SK-N-SH (cell line): ENCODE results near the gene UNC5B. TPM values are rescaled to one million over a fixed set of nuclear protein-coding genes. Genes with fewer than 3 reads are reported as not detected.

ENCODE experiments used
- CTCF ChIA-PET: fragments of 300-600, 350-600 bp; formaldehyde crosslinking; extraction: SDS; loops from one replicate; lab custom pipeline; 2021; lab: Yijun Ruan, JAX
- POLR2A ChIA-PET: fragments of 350-600 bp; sonication (Branson Sonifier 250); formaldehyde crosslinking; extraction: SDS; loops from one replicate; lab custom pipeline; 2020; ENCODE audit warnings: antibody characterized with exemption, inconsistent platforms; lab: Yijun Ruan, JAX
- DNase-seq: peaks from one replicate; pipeline ENCODE4 v3.0.0; 2012
- H2AFZ ChIP-seq: fragments of 200-600 bp; sonication (generic); 2 replicates; pipeline ENCODE4 v1.8.1; 2016; ENCODE audit warnings: antibody characterized with exemption, mild to moderate bottlenecking, low read depth
- H3F3A ChIP-seq: fragments of 200-600 bp; sonication (generic); replicated peaks from 2 replicates; pipeline ENCODE3; 2016; ENCODE audit warnings: antibody characterized with exemption, mild to moderate bottlenecking; ENCODE audit not compliant: insufficient read depth
- H3K27ac ChIP-seq, 2 experiments: fragments of 200-500 bp in 1 of 2; fragments of 200-600 bp in 1 of 2; sonication (Bioruptor generic) in 1 of 2; sonication (generic), shearing (Covaris generic) in 1 of 2; 2 replicates each; pipeline versions ENCODE4 v1.5.1 to v1.6.1; 2014 to 2016; ENCODE audit warnings: low read depth in 2 of 2, inconsistent platforms in 1 of 2, low read length in 1 of 2, mild to moderate bottlenecking in 1 of 2, mixed read lengths in 1 of 2
- H3K27me3 ChIP-seq: fragments of 200-600 bp; sonication (generic), shearing (Covaris generic); 2 replicates; pipeline ENCODE4 v1.6.1; 2016; ENCODE audit warnings: mixed run types; ENCODE audit not compliant: insufficient read depth
- H3K36me3 ChIP-seq, 2 experiments: fragments of 200-500 bp in 1 of 2; fragments of 200-600 bp in 1 of 2; sonication (Bioruptor generic) in 1 of 2; sonication (generic) in 1 of 2; replicated peaks in 1 of 2; 2 replicates each; pipeline versions ENCODE3 to v1.5.1; 2014 to 2016; ENCODE audit warnings: low read length in 1 of 2, mild to moderate bottlenecking in 1 of 2; ENCODE audit not compliant: insufficient read depth in 2 of 2, control insufficient read depth in 1 of 2
- H3K4me1 ChIP-seq, 2 experiments: fragments of 200-500 bp in 1 of 2; fragments of 200-600 bp in 1 of 2; sonication (Bioruptor generic) in 1 of 2; sonication (generic), shearing (Covaris generic) in 1 of 2; 2 replicates each; pipeline versions ENCODE4 v1.5.1 to v1.6.1; 2014 to 2016; ENCODE audit warnings: low read depth in 1 of 2, low read length in 1 of 2, mixed run types in 1 of 2; ENCODE audit not compliant: insufficient read depth in 2 of 2, control insufficient read depth in 1 of 2
- H3K4me2 ChIP-seq: fragments of 200-600 bp; sonication (generic), shearing (Covaris generic); 2 replicates; pipeline ENCODE4 v1.6.1; 2017; ENCODE audit warnings: mixed run types
- H3K4me3 ChIP-seq, 2 experiments: fragments of 200-500 bp in 1 of 2; fragments of 200-600 bp in 1 of 2; sonication (Bioruptor generic) in 1 of 2; sonication (generic), shearing (Covaris generic) in 1 of 2; 2 replicates each; pipeline versions ENCODE4 v1.5.1 to v1.8.1; 2014 to 2016; ENCODE audit warnings: low read depth in 2 of 2, inconsistent platforms in 1 of 2, low read length in 1 of 2, mild to moderate bottlenecking in 1 of 2, mixed read lengths in 1 of 2, moderate library complexity in 1 of 2
- H3K79me2 ChIP-seq: fragments of 200-600 bp; sonication (generic); 2 replicates; pipeline ENCODE4 v1.8.1; 2017; ENCODE audit warnings: mild to moderate bottlenecking; ENCODE audit not compliant: insufficient read depth
- H3K9ac ChIP-seq: fragments of 200-600 bp; sonication (generic); 2 replicates; pipeline ENCODE4 v1.6.1; 2017; ENCODE audit warnings: mixed run types
- H3K9me2 ChIP-seq: fragments of 200-600 bp; sonication (generic); 2 replicates; pipeline ENCODE4 v1.6.1; 2017; ENCODE audit warnings: mixed run types
- H3K9me3 ChIP-seq: fragments of 200-600 bp; sonication (generic); 2 replicates; pipeline ENCODE4 v1.6.1; 2017; ENCODE audit warnings: mixed run types, mild to moderate bottlenecking, moderate library complexity
- H4K20me1 ChIP-seq: fragments of 200-600 bp; sonication (generic); 2 replicates; pipeline ENCODE4 v1.6.1; 2017; ENCODE audit warnings: mild to moderate bottlenecking, mixed run types; ENCODE audit not compliant: insufficient read depth
- EZH2phosphoT487 ChIP-seq: fragments of 200-600 bp; sonication (generic); IDR thresholded peaks from 2 replicates; pipeline ENCODE4 v1.6.1; 2017; ENCODE audit warnings: low read depth, mixed run types, mild to moderate bottlenecking, antibody characterized with exemption, moderate library complexity, borderline replicate concordance
- GATA2 ChIP-seq: sonication (generic); formaldehyde crosslinking; IDR thresholded peaks from 2 replicates; pipeline ENCODE4 v1.5.0; 2020; ENCODE audit warnings: mild to moderate bottlenecking, missing genetic modification reagents
- MXI1 ChIP-seq: IDR thresholded peaks from 2 replicates; pipeline ENCODE4 v1.6.1; 2012; ENCODE audit warnings: mild to moderate bottlenecking, low read depth, low read length, improper control_type of control experiment
- POLR2AphosphoS5 ChIP-seq: IDR thresholded peaks from 2 replicates; pipeline ENCODE4 v1.6.1; 2012; ENCODE audit warnings: low read depth, low read length
- RCOR1 ChIP-seq: fragments of 150-350 bp; IDR thresholded peaks from 2 replicates; pipeline ENCODE4 v1.6.1; 2017; ENCODE audit warnings: antibody characterized with exemption, low read length
- RXRA ChIP-seq: IDR thresholded peaks from 2 replicates; pipeline ENCODE4 v1.4.0; 2012; ENCODE audit warnings: low read depth, mild to moderate bottlenecking, borderline replicate concordance
- TCF12 ChIP-seq: IDR thresholded peaks from 2 replicates; pipeline ENCODE4 v1.4.0; 2012
- WGBS: methylation state at CpG from one replicate; pipeline ENCODE4 v1.1.6; 2017; ENCODE audit warnings: low lambda C conversion rate; 5-methylcytosine and 5-hydroxymethylcytosine counted together
- polyA plus RNA-seq, 3 experiments: library from polyadenylated mRNA; depleted of rRNA; stranded (reverse); fragments of >200 nt; gene quantifications; 2 replicates each; pipeline ENCODE4 v1.2.3, GENCODE V29; 2012
- TF ChIP-seq, protein P1 (sequence below): fragments of 150-350 bp; IDR thresholded peaks from 2 replicates; pipeline ENCODE4 v1.6.1; 2017; ENCODE audit warnings: antibody characterized with exemption, low read length, low read depth, borderline replicate concordance
- TF ChIP-seq, protein P2 (sequence below): IDR thresholded peaks from 2 replicates; pipeline ENCODE4 v1.4.0; 2012; ENCODE audit warnings: low read depth, borderline replicate concordance
- TF ChIP-seq, protein P3 (sequence below): IDR thresholded peaks from 2 replicates; pipeline ENCODE4; 2012

Gene UNC5B
- polyA plus RNA-seq, 1 of the 3 experiments (the other 2 are of a cell fraction): 13.8 TPM

DNA sequence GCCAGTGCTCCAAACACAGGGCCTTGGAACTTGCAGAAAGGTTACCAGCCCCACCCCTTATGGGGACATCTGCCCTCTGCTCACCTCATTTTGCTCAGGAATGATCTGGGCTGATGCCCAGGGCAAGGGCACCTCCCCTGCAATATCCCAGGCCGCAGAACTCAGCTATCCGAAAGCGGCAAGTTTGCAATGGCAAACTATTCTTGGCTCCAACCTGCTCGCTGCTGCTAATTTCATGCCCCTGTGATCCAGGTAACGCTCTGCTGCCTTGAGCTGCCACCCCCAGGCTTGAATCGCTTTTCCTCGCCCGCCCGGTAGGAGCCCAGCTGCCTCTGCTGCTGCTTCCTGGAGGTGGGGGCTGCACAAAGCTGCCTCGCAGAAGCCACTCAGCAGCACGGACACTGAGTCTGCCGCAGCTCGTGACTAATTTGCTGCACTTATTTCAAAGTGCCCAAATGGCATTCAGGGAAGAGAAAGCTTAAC is 124.9 kb downstream of the UNC5B start:
- no peak overlapping the region for H3K9ac ChIP-seq
- 89% methylated on average over 10 of the region's 13 CpGs for WGBS
- no peak overlapping the region for H2AFZ ChIP-seq
- TF ChIP-seq, protein P1, sequence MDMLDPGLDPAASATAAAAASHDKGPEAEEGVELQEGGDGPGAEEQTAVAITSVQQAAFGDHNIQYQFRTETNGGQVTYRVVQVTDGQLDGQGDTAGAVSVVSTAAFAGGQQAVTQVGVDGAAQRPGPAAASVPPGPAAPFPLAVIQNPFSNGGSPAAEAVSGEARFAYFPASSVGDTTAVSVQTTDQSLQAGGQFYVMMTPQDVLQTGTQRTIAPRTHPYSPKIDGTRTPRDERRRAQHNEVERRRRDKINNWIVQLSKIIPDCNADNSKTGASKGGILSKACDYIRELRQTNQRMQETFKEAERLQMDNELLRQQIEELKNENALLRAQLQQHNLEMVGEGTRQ: no peak
- TF ChIP-seq RXRA: no peak
- peaks cover 0 to 2% of the 10 kb centered on the region in 2 experiments for H3K36me3 ChIP-seq
- H3F3A ChIP-seq: no peaks in the 10 kb centered on the region
- H3K27me3 ChIP-seq: no peaks in the 10 kb centered on the region
- H3K4me2 ChIP-seq: no peak overlapping the region
- ChIA-PET POLR2A (no interaction called here), CTCF (interaction anchor here (0.7 to 12.4 kb wide), 5 partner anchors 17 to 371 kb away, joined by 3 to 99 read pairs (median 7); partner anchors contain the start of gene SLC29A3)
- H3K9me3 ChIP-seq: no peaks in the 10 kb centered on the region
- H4K20me1 ChIP-seq: no peaks in the 10 kb centered on the region
- H3K4me3 ChIP-seq: no peak overlapping the region
- H3K9me2 ChIP-seq: no peaks in the 10 kb centered on the region
- DNase-seq: no peak
- H3K79me2 ChIP-seq: no peaks in the 10 kb centered on the region
- H3K4me1 ChIP-seq: peaks cover 0 to 15% of the 10 kb centered on the region in 2 experiments; a peak in 1 of 4 replicates
- H3K27ac ChIP-seq: no peak overlapping the region

DNA sequence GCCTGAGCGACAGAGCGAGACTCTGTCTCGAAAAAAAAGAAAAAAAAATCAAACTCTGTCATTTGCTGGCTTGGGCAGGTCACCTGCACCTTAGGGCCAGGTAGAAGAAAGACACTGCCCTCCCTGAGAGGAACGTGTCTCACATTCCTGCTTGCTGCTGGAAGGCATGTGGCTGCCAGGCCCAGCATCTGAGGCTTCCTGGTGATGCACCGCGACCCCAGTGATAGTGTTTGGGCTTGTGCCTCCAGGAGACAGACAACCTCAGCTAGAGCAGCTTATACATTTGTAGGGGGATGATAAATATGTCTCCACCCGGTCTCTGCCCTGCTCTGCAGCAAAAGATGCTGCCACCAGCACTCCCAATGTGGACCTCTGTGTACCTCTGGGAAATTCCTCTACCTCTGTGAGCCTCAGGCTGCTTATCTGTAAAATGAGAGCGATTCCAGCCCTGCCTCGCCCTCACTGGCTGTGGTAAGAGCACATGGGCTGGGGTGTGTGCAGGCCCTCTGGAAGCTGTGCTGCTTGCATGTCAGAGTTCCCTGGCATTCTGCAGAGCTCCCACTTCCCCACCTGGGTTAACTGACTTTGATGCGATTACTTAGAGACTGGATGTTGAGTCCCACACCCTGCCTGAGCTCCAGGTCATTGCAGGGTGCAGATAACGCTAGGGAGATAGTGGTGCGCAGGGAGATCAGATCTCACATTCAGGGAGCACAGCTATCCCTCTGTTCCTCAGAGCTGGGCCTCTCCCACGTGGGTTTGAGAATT is 126.5 kb downstream of the UNC5B start:
- Histone ChIP-seq H4K20me1 (no peaks in the 10 kb centered on the region), H3K79me2 (no peaks in the 10 kb centered on the region), H3K27ac (no peak overlapping the region; a peak in 1 of 4 replicates), H3K9ac (no peak overlapping the region), H3K9me2 (no peaks in the 10 kb centered on the region), H3K4me1 (peaks cover 0 to 17% of the 10 kb centered on the region in 2 experiments; a peak in 1 of 4 replicates), H3K4me3 (no peak overlapping the region), H3K36me3 (peaks cover 0 to 2% of the 10 kb centered on the region in 2 experiments), H3K27me3 (no peaks in the 10 kb centered on the region), H3F3A (no peaks in the 10 kb centered on the region), H3K9me3 (no peaks in the 10 kb centered on the region), H2AFZ (no peak overlapping the region), H3K4me2 (no peak overlapping the region)
- 85% methylated on average over 9 of the region's 13 CpGs for WGBS
- CTCF ChIA-PET: interaction anchor here (0.6 to 12.4 kb wide), 9 partner anchors 13 to 369 kb away, joined by 3 to 99 read pairs (median 7); partner anchors contain the start of gene SLC29A3
- POLR2A ChIA-PET: no interaction called here
- peak; percentile 48 for DNase-seq
- TF ChIP-seq GATA2: peak; percentile 72
- no peak for TF ChIP-seq POLR2AphosphoS5
- TF ChIP-seq, protein P2, sequence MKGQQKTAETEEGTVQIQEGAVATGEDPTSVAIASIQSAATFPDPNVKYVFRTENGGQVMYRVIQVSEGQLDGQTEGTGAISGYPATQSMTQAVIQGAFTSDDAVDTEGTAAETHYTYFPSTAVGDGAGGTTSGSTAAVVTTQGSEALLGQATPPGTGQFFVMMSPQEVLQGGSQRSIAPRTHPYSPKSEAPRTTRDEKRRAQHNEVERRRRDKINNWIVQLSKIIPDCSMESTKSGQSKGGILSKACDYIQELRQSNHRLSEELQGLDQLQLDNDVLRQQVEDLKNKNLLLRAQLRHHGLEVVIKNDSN: no peak
- no peak for TF ChIP-seq RXRA
- TF ChIP-seq RCOR1: 0 out of 2 replicates have a peak, but pooled peaks have one; percentile 22
- TF ChIP-seq, protein P3, sequence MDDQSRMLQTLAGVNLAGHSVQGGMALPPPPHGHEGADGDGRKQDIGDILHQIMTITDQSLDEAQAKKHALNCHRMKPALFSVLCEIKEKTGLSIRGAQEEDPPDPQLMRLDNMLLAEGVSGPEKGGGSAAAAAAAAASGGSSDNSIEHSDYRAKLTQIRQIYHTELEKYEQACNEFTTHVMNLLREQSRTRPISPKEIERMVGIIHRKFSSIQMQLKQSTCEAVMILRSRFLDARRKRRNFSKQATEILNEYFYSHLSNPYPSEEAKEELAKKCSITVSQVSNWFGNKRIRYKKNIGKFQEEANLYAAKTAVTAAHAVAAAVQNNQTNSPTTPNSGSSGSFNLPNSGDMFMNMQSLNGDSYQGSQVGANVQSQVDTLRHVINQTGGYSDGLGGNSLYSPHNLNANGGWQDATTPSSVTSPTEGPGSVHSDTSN: no peak
- TF ChIP-seq EZH2phosphoT487: no peak
- TF ChIP-seq TCF12: no peak
- peak; percentile 25; the same call in 1 of the 2 replicates for TF ChIP-seq MXI1
- TF ChIP-seq, all 33 proteins: peak for 3
